Measurements from ENCODE around the gene RASSF4.

RASSF4 gene

DNA sequence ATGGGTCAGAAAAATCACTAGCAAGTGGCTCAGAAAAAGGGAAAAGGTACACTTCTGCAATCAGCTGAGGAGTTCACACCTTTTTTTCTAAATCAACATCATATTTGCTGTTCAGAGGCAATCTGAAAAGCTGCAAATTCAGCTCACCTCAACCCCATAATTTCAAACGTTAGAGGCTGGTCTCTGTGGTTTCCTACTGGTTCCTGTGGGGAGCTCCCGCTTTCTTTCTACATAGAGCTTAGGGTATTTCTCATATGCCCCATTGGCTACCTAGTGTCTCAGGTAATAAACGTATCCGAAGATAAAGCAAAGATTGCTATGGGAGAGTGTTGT is 35.9 kb downstream of the RASSF4 start:
- TF ChIP-seq GATA2 (IDR thresholded peaks at IDR 0.05; ENCODE audit: low read depth, low read length) (no peak), GATA3 (IDR thresholded peaks at IDR 0.05; ENCODE audit: low read depth, low read length) (no peak)

DNA sequence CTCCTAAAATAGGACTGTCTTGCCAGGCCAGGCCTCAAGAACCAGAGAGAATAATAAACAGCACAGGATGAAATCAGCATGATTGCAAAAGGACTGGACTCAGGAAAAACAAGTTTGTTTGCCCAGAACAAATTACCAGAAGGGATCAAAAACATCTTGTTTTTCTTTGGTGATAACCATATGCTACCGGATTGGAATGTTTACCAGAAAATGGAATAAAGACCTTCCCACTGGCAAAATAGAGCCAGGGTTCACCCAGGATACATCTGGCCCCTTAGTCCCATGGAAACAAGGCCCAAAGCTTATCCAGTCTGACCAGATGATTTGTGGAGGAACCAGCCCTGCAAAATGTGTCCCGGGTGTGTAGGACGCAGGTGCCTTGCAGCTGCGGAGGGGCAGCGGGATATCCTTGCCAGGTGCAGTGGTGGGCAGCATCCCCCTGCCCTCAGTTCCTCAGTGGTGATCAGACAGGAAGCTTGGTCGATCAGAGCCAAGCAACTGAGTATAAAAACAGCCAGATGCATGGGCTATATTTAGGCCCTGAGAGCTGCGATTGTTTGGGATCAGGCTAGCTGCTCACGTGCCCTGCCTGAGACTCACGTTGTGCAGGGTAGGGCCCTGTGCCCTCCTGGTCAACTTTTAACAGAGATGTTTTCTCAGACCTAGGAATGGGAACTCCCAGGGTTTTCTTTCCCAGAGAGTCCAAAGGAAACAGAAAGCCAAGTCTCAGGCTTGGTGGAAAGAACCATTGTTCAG is 36.5 kb downstream of the RASSF4 start:
- TF ChIP-seq GATA3 (IDR thresholded peaks at IDR 0.05; ENCODE audit: low read depth, low read length) (no peak), GATA2 (IDR thresholded peaks at IDR 0.05; ENCODE audit: low read depth, low read length) (no peak)

DNA sequence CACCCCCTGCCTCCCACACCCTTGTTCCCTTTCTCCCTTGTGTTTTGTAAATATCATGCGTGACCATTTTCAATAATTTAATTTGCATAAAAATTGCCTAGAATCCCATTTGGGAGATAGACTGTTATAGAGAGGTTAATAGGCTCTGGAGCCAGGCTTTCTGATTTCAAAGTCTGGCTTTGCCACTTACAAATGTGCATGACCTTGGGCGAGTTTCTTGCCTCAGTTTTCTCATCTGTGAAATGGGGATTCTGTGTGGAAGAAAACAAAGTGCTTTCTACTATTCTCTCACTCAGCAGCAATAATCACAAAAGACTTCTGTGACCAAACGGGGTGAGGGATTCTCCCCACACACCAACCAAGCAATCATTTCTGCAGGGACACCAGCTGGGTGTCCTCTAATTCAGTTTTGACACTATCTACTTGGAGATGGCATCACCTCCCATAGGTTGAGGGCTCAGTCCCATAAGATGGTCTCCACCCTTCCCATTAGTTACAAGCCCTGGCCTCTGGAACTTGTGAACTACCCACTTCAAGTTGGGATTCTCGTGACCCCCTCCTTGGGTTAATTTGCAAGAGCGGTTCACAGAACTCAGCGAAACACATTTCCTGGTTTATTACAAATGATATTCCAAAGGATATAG is 37.6 kb downstream of the RASSF4 start:
- no peak for TF ChIP-seq GATA2 (IDR thresholded peaks at IDR 0.05; ENCODE audit: low read depth, low read length)
- TF ChIP-seq GATA3 (IDR thresholded peaks at IDR 0.05; ENCODE audit: low read depth, low read length): no peak

DNA sequence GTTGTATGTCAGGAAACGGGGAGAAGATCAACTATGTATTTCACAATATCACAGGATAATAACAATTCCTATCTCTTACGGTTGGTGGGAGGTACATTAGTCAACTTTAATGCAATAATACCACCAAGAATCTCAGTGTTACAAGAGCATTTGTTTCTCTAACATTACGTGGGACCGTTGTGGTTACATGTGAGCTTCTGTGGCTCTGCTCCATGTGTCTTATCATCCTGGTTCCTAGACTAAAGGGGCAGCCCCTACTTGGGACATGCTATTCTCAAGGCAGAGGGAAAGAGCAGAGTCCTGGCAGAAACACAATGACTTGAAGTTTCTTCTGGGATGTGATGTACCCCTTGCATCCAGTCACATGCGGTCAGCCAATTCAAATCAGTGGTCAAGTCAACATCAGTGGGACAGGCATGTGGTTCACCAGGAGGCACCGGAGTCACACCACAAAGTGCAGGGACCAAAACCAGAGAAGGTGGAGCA is 38.6 kb downstream of the RASSF4 start:
- no peak for TF ChIP-seq GATA2 (IDR thresholded peaks at IDR 0.05; ENCODE audit: low read depth, low read length)
- TF ChIP-seq GATA3 (IDR thresholded peaks at IDR 0.05; ENCODE audit: low read depth, low read length): no peak

DNA sequence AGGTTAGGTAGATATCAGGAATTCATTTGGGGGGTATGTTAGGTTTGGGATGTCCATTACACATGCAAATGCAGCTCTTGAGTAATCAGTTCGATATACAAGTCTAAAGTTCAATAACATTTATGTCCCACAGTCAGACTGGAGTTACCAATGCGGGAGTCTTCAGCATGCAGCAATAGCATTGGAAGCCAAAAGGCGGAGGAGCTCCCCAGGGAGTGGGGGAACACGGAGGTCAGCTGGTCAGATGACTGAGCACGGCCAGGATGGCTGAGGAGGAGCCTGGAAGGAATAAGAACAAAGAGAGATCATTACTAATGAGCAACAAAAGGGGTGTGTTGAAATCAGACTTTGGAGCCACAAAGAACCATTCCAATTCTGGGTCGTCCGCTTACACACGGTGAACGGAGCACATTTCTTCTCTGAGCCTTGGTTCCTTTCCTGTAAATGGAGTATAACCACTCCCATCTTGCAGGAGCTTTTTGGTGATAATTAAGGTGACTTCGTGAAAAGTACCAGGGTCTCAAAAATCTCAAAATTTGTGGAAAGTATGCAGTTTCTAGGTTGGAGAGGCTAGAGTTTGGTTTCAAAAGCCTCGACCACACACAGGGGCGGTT is 40.6 kb downstream of the RASSF4 start:
- TF ChIP-seq GATA3 (IDR thresholded peaks at IDR 0.05; ENCODE audit: low read depth, low read length): no peak

DNA sequence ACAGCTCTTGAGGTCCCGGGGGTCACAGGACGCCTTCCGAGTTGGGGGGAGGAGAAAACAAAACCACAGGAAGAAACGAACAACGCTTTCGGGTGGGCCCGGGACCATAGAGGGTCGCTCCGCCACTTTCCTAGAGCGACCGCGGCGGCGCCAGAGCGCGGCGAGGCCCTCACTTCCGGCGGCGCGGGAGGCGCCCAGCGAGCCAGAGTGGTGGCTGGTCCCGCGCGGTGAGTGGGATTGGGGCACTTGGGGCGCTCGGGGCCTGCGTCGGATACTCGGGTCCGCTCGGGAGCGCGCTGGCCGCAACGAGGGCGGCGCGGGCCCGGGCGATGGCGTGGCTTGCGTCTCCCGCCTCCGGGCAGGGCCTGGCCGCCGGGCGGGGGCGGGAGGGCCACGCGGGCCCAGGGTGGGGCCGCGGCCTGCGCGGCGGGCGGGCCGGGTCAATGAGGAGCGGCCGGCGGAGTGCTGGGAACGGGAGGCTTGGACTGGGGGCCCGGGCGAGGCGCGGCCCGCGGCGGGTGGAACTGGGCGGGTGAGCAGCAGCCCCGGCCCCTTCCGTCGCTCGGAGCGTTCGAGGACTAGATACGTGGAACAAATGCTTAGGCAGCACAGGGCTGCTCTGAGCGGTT is 41.3 kb downstream of the RASSF4 start, which contains the start of gene ZNF22:
TSS of gene ZNF22 (plus strand) at position 172 of the 629 bp plus-strand sequence. CDS start 2,446 bp downstream, outside the sequence.
- TF ChIP-seq GATA2 (IDR thresholded peaks at IDR 0.05; ENCODE audit: low read depth, low read length) (no peak), GATA3 (IDR thresholded peaks at IDR 0.05; ENCODE audit: low read depth, low read length) (no peak)

DNA sequence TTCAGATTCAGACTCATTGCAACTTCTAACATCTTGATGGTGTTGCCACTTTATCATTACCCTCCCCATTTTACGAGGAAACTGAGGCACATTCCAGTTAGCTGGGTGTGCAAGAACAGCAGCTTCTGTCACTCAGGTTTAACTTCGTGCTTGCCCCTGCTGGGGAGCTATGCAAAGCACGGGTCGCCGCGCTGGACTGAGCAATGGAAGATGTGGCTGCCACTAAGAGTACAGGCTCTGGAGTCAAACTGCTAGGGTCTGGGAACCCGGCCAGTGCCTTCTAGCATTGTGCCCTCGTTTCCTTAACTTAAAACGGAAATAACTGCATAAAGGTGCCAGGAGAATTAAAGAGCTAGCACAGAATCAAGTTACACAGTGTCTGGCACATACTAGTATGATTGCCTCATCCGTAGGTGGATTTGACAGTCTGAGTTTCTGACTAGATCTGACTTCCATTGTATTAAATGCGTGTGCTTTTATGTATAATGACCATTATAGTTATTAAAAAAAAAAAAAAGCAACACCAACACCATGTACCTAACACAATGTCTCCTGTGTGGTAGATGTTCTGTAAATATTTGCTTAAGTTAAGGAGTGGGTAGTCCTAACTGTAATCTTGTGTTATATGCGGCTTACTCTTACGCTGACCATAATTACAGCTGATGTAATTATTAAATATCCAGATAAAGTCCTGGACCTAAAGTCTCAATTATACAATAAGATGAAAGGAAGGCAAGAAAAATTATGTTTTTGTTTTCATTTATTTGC is 42.0 kb downstream of the RASSF4 start:
- TF ChIP-seq GATA3 (IDR thresholded peaks at IDR 0.05; ENCODE audit: low read depth, low read length): no peak
- no peak for TF ChIP-seq GATA2 (IDR thresholded peaks at IDR 0.05; ENCODE audit: low read depth, low read length)

DNA sequence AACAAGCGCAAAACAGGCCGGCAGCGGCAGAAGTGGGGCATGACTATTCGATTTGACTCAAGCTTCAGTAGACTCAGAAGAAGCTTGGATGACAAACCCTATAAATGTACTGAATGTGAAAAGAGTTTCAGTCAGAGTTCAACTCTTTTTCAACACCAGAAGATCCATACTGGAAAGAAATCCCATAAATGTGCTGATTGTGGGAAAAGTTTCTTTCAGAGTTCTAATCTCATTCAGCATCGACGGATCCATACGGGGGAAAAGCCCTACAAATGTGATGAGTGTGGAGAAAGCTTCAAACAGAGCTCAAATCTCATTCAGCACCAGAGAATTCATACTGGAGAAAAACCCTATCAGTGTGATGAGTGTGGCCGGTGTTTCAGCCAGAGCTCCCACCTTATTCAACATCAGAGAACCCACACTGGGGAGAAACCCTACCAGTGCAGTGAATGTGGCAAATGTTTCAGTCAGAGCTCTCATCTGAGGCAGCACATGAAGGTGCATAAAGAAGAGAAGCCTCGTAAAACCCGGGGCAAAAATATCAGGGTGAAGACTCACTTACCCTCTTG is 43.9 kb downstream of the RASSF4 start:
- TF ChIP-seq GATA3 (IDR thresholded peaks at IDR 0.05; ENCODE audit: low read depth, low read length) (no peak), GATA2 (IDR thresholded peaks at IDR 0.05; ENCODE audit: low read depth, low read length) (no peak)

DNA sequence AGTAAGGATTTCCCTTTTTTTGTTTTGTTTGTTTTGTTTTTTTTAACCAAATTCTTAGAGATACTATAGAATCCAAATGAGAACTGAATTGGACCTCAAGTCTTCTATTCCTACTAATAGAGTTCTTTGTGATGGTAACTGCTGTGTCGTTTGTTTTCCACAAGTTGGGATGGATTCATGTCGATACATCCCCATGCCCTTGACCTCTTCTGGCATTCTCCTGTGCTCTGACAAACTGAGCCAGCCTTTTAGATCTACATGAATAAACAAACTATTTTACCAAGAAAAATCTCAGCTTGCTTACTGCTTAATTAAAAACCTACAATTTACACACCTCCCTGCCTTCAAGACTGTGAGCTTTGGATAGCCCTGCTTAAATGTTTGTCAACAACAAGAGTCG is 45.1 kb downstream of the RASSF4 start:
- TF ChIP-seq GATA2 (IDR thresholded peaks at IDR 0.05; ENCODE audit: low read depth, low read length) (no peak), GATA3 (IDR thresholded peaks at IDR 0.05; ENCODE audit: low read depth, low read length) (no peak)

DNA sequence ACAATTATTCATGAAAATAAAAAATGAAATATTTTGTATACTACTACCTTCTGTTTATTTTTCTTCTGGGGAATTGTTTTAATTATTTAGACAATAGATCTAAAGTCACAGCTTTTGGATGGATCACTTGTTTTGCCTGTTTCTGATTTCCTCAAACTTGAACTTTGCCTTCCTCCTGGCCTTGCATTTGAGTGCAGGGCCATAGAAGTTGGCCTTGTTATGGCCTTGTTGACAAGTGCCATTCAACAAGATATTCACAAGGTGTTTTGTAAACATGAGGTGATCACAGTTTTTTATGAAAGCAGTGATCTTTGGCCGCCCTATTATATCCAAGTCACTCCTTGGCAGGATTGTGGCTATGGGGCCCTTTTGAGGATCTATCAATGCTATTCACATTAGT is 45.7 kb downstream of the RASSF4 start:
- no peak for TF ChIP-seq GATA2 (IDR thresholded peaks at IDR 0.05; ENCODE audit: low read depth, low read length)
- TF ChIP-seq GATA3 (IDR thresholded peaks at IDR 0.05; ENCODE audit: low read depth, low read length): no peak

DNA sequence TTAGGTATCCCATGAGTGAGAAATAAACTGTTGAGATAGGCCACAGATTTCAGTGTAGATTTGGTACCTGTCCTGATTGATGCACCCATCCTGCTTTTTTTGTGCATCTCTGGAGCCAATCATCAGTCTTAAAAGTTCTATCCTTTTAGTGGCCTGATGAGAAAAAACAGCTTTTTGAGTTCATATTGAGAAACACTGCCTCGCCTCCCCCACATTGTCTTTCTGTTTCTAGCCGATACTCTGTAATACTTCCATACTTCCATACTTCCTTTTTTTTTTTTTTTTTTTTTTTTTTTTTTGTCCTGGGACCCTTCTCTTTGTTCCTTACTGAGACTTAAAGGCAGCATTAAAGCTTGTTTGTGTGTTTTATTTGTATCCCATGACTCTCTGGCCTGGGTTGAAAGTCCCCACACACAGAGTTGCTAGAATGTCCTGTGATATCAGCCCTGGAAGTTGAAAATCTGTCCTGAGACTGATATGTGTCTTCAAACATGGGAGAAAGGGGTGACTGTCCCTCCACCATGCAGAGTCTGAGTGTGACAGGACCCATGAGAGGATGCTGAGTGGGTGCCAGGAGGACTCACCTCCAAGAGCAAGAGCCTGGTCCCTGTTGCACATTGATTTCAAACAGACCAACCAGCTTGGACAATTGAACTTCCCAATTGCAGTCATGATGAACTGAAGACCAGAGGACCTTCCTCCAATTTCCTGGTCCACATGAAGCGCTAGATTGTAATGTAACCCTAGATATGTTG is 46.9 kb downstream of the RASSF4 start:
- no peak for TF ChIP-seq GATA2 (IDR thresholded peaks at IDR 0.05; ENCODE audit: low read depth, low read length)
- TF ChIP-seq GATA3 (IDR thresholded peaks at IDR 0.05; ENCODE audit: low read depth, low read length): no peak

DNA sequence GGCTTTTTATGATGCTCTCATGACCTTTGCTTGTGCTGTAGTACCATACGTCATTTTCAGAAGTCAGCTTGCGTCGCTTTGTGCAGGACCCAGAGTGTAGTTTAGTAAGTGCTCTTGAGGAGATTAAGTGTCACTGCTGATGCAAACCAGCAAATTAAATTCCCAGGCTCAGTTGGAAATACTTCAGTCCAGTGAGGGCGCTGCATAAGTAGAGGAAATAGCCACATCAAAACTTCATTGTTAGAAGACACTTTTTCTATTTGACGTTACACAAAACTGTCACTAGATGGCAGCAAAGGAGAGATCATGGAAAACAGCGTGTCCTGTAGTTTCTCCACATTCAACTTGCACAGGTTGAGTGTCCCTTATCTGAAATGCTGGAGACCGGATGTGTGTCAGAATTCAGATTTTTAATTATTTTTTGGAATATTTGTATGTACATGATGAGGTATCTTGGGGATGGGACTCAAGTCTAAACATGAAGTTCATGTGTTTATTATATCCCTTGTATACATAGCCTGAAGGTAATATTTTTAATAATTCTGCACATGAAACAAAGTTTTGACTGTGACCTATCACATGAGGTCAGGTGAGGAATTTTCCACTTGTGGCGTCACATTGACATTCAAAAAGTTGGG is 49.0 kb downstream of the RASSF4 start:
- TF ChIP-seq GATA2 (IDR thresholded peaks at IDR 0.05; ENCODE audit: low read depth, low read length) (no peak), GATA3 (IDR thresholded peaks at IDR 0.05; ENCODE audit: low read depth, low read length) (no peak)

All from SH-SY5Y (cell line).